CD4-positive, alpha-beta T cell treated with Interleukin-21 for 1 hour (primary cell): ENCODE data around the gene TMPRSS6.

Experiments
- DNase-seq: peaks from one replicate; pipeline ENCODE4 v3.0.0-alpha.2; 2020

The TMPRSS6 gene

GRCh38 chr22:37112084-37112728, 2.7 kb upstream of the TMPRSS6 start:
- DNase-seq: no peak

- DNase-seq: no peak
Measured at GRCh38 chr22:37111156-37111717, 1.7 kb upstream of the TMPRSS6 start.

- DNase-seq: no peak
Measured at GRCh38 chr22:37107816-37108621, 1.5 kb downstream of the TMPRSS6 start.

- no peak for DNase-seq
Measured at GRCh38 chr22:37105990-37106389, 3.5 kb downstream of the TMPRSS6 start.

GRCh38 chr22:37105154-37105553, 4.4 kb downstream of the TMPRSS6 start:
- DNase-seq: no peak

GRCh38 chr22:37103656-37104452, 5.7 kb downstream of the TMPRSS6 start:
- no peak for DNase-seq

GRCh38 chr22:37103151-37103550, 6.4 kb downstream of the TMPRSS6 start:
- DNase-seq: no peak

GRCh38 chr22:37101311-37102066, 8.0 kb downstream of the TMPRSS6 start:
- no peak for DNase-seq

- no peak for DNase-seq
Measured at GRCh38 chr22:37100589-37101127, 8.9 kb downstream of the TMPRSS6 start.

- DNase-seq: no peak
Measured at GRCh38 chr22:37098976-37099591, 10.4 kb downstream of the TMPRSS6 start.

- DNase-seq: no peak
Measured at GRCh38 chr22:37097346-37097745, 12.2 kb downstream of the TMPRSS6 start.

- DNase-seq: no peak
Measured at GRCh38 chr22:37095113-37095512, 14.4 kb downstream of the TMPRSS6 start.

- no peak for DNase-seq
Measured at GRCh38 chr22:37094239-37094638, 15.3 kb downstream of the TMPRSS6 start.

- DNase-seq: no peak
Measured at GRCh38 chr22:37092997-37093396, 16.5 kb downstream of the TMPRSS6 start.

GRCh38 chr22:37091994-37092393, 17.5 kb downstream of the TMPRSS6 start:
- no peak for DNase-seq

GRCh38 chr22:37090920-37091695, 18.4 kb downstream of the TMPRSS6 start:
- DNase-seq: no peak

GRCh38 chr22:37089434-37089833, 20.1 kb downstream of the TMPRSS6 start:
- no peak for DNase-seq

- no peak for DNase-seq
Measured at GRCh38 chr22:37088750-37089408, 20.6 kb downstream of the TMPRSS6 start.

- DNase-seq: peak; percentile 27
Measured at GRCh38 chr22:37088108-37088605, 21.4 kb downstream of the TMPRSS6 start.

GRCh38 chr22:37086184-37086583, 23.3 kb downstream of the TMPRSS6 start:
- no peak for DNase-seq
